Left cardiac atrium (tissue), 4 donors: ENCODE results near the gene PNPLA6. TPM values are rescaled to one million over a fixed set of nuclear protein-coding genes. Genes with fewer than 3 reads are reported as not detected.
"Not testable (repeated sequence)": the region's sequence is repeated elsewhere in the genome, so short reads cannot be mapped to it uniquely, and the experiment has no call there.

Source experiments
- ATAC-seq, 2 donors: fragments of 200-7000 bp; cut with Tn5 transposase; one replicate each; pipeline ENCODE4 v1.9.1; 2020; ENCODE audit warnings: mild to moderate bottlenecking in 2 of 2, moderate library complexity in 2 of 2
- DNase-seq: peaks from one replicate; pipeline ENCODE4 v3.0.0-alpha.2; 2020
- intact Hi-C, 2 donors: fragments of 100-400 bp; cut with DNase I; formaldehyde crosslinking; loops; one replicate each; pipeline versions ENCODE4 v1.14.1 to v1.15.1; 2022 to 2023
- total RNA-seq, 2 donors: library from RNA; stranded (reverse); fragmentation: NEBNext Ultra II Directional; extraction: Animal tissue kit (Norgen Biotek cat#: 25700); gene quantifications; one replicate each; pipeline ENCODE4 v1.2.1, GENCODE V29; 2021
- donor health status: DM: no; HTN: yes; CAD: no.
- donor health status: DM: no; HTN: yes; CAD: no; lungs with severe emphysema.
- donor health status: DM: yes; HTN: yes; CAD: no.
- donor health status: Dilated cardiomyopathy.

PNPLA6 gene
- total RNA-seq, 2 donors from 2014 or later, result 59.2 to 61.7 TPM

GRCh38 chr19:7528192-7528519 is 7.4 kb upstream of the PNPLA6 start:
- intact Hi-C loops, result loop anchor here in 1 of 2 donors (10.0 kb wide), 1 partner anchor 133 kb away; no protein-coding TSS in a partner anchor
- DNase-seq (no peak), ATAC-seq (no peak)

- DNase-seq, result no peak
- intact Hi-C loops, result loop anchor here in 1 of 2 donors (10.0 kb wide), 1 partner anchor 134 kb away; no protein-coding TSS in a partner anchor
- no peak for ATAC-seq
These were observed 6.8 kb upstream of the PNPLA6 start for GRCh38 chr19:7528522-7529245.

GRCh38 chr19:7529246-7529600 is 6.3 kb upstream of the PNPLA6 start:
- intact Hi-C loops, result loop anchor here in 1 of 2 donors (10.0 kb wide), 1 partner anchor 134 kb away; no protein-coding TSS in a partner anchor
- DNase-seq, result no peak
- ATAC-seq, result no peak

- DNase-seq, result no peak
- intact Hi-C loops, result loop anchor here in 1 of 2 donors (10.0 kb wide), 1 partner anchor 135 kb away; no protein-coding TSS in a partner anchor
- no peak for ATAC-seq
These were observed 5.7 kb upstream of the PNPLA6 start for GRCh38 chr19:7529610-7530490.

GRCh38 chr19:7533281-7533885 is 2.1 kb upstream of the PNPLA6 start:
- intact Hi-C loops, result no loop called here
- peak in 1 of 2 donors; percentile 28 for ATAC-seq

GRCh38 chr19:7533925-7534480 is 1.5 kb upstream of the PNPLA6 start:
- ATAC-seq, result peak; percentile 83 to 84
- DNase-seq, result peak; percentile 89
- intact Hi-C loops, result no loop called here

More at GRCh38 chr19:7533281-7533885, 2.1 kb upstream of the PNPLA6 start:
- peak; percentile 86 for DNase-seq

GRCh38 chr19:7534531-7535046 is 928 bp upstream of the PNPLA6 start:
- intact Hi-C loops, result no loop called here
- peak; percentile 77 for DNase-seq
- peak; percentile 47 to 62 for ATAC-seq

DNA sequence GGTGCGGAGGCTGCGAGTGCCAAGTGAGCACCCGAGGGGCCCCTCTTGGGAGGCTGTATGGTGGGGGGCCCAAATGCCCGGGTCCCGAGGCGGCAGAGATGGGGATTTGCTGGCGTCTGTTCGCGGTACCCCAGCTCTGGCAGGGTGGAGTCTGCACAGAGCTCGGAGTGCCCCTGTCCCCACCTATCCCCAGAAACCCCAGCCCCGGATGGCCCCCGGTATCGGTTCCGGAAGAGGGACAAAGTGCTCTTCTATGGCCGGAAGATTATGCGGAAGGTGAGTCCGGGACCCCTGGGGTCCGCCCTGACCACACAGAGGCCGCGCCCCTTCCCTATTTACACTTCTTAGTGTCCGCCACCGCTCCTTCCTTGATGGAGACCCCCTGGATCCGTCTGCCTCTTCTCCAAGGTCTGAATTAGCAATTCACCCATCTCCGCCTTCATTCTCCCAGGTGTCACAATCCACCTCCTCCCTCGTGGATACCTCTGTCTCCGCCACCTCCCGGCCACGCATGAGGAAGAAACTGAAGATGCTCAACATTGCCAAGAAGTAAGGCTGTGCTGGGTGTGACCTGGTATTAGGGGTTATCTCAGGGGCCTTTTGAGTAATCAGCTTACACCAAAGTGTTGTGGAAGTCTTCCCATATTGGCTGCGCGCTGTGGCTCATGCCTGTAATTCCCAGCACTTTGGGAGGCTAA is 630 bp downstream of the PNPLA6 start:
- intact Hi-C loops, result no loop called here
- DNase-seq (no peak), ATAC-seq (no peak)

DNA sequence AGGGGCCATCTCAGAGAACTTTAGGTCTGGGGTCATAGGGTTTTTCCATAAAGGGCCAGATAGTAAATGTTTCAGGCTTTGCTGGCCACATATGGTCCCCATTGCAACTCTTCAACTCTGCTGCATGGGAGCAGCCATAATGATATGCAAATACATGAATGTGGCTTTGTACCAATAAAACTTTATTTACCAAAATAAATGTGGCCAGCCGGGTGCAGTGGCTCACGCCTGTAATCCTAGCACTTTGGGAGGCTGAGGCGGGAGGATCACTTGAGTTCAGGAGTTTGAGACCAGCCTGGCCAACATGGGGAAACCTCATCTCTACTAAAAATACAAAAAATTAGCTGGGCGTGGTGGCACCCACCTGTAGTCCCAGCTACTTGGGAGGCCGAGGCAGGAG is 3.5 kb downstream of the PNPLA6 start:
- ATAC-seq, intact Hi-C loops, DNase-seq: not testable (repeated sequence)

DNA sequence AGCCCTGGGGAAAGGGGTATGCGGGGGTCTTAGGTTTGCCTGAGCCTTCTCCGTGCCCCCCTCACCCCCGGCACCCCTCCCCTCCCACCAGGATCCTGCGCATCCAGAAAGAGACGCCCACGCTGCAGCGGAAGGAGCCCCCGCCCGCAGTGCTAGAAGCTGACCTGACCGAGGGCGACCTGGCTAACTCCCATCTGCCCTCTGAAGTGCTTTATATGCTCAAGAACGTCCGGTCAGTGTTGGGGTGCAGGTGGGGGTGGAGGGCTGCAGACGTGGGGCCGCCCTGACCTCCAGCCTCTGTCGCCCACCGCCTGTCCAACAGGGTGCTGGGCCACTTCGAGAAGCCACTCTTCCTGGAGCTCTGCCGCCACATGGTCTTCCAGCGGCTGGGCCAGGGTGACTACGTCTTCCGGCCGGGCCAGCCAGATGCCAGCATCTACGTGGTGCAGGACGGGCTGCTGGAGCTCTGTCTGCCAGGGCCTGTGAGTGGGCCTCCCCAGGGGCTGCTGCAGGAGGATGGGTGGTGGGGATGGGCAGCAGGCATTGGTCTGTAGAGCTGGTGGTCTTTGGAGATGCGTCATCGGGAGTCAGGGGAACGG is 4.4 kb downstream of the PNPLA6 start:
- intact Hi-C loops, result no loop called here
- DNase-seq (no peak), ATAC-seq (no peak)

DNA sequence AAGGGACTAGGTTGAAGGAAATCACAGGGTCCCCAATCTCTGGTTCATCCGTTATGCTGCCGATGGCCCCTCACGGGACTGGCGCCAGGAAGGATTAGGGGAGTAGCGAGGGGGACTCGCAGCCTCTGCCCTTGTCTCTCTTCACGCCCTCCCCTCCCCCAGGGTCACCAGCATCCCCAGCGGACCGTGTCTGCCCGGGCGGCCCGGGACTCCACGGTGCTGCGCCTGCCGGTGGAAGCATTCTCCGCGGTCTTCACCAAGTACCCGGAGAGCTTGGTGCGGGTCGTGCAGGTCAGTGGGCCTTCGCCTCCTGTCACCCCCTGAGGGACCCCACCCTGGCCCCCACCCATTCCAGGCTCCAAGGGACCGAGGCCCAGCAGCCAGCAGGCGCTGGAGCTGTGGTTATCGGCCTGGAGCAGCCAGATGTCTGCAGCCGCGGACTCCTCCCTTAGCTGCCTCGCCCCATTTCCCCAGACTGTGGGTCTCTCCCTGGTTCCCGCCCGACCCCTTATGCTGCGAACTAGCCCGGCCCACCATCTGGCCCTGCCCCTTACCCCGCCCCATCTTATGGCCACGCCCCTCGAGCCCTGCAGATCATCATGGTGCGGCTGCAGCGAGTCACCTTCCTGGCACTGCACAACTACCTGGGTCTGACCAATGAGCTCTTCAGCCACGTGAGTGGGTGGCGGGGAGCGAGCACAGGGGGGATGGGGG is 5.4 kb downstream of the PNPLA6 start:
- intact Hi-C loops, result no loop called here
- DNase-seq, result no peak
- ATAC-seq, result peak in 1 of 2 donors; percentile 16

- intact Hi-C loops, result no loop called here
- ATAC-seq (no peak), DNase-seq (no peak)
These were observed 5.9 kb downstream of the PNPLA6 start for GRCh38 chr19:7541475-7541824.

GRCh38 chr19:7541828-7542443 is 6.4 kb downstream of the PNPLA6 start:
- ATAC-seq (no peak), DNase-seq (no peak)
- intact Hi-C loops, result no loop called here

DNA sequence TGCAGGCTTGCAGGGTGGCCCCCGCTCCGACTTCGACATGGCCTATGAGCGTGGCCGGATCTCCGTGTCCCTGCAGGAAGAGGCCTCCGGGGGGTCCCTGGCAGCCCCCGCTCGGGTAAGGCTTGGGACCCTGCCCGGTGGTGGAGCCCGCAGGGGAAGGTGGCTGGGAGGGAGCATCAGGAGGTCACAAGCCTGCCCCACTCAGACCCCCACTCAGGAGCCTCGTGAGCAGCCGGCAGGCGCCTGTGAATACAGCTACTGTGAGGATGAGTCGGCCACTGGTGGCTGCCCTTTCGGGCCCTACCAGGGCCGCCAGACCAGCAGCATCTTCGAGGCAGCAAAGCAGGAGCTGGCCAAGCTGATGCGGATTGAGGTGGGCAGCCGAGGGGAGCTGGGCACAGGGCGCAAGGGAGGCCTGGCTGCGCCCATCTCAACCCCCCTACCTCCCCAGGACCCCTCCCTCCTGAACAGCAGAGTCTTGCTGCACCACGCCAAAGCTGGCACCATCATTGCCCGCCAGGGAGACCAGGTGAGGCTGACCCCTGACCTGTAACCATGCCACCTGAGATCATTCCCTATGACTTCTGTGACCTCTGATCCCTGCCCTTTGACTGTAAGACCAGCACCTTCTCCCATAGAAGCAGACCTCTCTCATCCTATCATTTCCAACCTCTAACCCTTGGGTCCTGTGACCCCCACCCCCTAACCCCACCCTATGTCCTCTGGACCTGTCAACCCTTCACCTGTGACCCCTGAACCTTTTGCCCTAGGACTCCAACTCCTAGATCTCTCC is 7.2 kb downstream of the PNPLA6 start:
- ATAC-seq (no peak), DNase-seq (no peak)
- intact Hi-C loops, result no loop called here

DNA sequence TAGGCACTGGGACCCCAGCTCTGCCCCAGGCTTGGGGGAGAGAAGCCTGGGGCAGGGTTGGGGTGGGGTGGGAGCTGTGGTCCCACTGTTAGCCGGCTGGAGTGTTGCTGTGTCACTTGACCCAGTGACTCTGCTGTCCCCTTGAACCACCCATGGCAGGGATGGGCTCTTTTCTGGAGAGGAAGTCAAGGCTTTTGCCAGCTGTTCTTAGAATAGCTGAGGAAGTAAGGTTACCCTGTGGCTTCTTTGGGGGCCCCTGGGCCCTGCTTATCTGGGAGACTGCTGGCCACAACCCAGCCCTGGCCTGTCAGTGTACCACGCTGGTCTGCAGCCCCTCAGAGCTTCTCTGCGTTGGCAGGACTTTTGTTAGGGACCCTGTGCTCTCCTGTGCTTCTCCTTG is 9.1 kb downstream of the PNPLA6 start:
- intact Hi-C loops, result no loop called here
- ATAC-seq (peak; percentile 45 to 50), DNase-seq (no peak)

GRCh38 chr19:7545300-7545699 is 9.8 kb downstream of the PNPLA6 start:
- ATAC-seq, result no peak
- intact Hi-C loops, result no loop called here
- DNase-seq, result no peak

- ATAC-seq, result no peak
- DNase-seq, result no peak
- intact Hi-C loops, result no loop called here
These were observed 10.4 kb downstream of the PNPLA6 start for GRCh38 chr19:7545904-7546303.
